Measurements from ENCODE around the gene NGF. TPM values are rescaled to one million over a fixed set of nuclear protein-coding genes. Genes with fewer than 3 reads are reported as not detected.
"Not testable (repeated sequence)": the region's sequence is repeated elsewhere in the genome, so short reads cannot be mapped to it uniquely, and the experiment has no call there.

The NGF gene
- total and polyA plus RNA-seq, 12 donors: 1.8 to 21.6 (median 3.3) TPM

DNA sequence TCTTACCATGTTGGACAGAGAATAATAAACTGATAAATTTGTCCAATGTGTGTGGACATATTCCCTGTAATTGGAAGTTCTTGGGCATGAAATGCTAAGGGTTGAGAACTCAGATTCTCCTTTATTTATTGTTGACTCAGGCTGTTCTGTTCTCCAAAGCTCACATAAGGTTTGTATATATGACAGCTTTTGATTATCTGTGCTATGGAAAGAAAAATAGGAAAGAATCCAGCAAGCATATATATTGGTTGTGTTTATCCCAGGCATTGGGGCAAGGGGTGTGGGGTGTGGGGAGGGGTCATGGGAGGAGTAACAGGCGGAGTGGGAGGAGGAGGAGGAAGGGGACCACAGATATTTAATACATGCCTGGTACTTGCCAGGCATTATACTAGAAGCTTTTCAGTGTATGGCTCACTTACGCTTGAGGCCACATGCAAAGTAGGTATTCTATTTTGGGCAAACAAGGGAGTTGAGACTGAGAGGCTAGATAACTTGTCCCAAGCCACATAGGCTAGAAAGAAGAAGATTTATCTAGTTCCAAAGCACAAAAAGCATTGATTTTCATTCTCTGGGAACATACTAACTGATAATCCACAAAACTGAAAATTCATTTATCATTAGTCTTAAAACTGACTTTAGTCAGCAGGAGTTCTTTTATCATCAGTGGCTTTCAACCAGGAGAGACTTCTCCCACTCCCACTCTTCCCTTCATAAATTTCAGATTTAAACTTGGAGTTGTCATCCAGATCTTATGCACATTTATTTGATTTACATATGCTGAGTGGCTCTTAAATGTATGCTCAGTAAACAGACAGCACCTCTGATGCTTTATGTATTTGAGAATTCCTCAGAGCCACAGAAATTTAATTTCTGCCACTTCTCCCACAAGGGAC is 27.2 kb downstream of the NGF start:
- TF ChIP-seq, protein P1, sequence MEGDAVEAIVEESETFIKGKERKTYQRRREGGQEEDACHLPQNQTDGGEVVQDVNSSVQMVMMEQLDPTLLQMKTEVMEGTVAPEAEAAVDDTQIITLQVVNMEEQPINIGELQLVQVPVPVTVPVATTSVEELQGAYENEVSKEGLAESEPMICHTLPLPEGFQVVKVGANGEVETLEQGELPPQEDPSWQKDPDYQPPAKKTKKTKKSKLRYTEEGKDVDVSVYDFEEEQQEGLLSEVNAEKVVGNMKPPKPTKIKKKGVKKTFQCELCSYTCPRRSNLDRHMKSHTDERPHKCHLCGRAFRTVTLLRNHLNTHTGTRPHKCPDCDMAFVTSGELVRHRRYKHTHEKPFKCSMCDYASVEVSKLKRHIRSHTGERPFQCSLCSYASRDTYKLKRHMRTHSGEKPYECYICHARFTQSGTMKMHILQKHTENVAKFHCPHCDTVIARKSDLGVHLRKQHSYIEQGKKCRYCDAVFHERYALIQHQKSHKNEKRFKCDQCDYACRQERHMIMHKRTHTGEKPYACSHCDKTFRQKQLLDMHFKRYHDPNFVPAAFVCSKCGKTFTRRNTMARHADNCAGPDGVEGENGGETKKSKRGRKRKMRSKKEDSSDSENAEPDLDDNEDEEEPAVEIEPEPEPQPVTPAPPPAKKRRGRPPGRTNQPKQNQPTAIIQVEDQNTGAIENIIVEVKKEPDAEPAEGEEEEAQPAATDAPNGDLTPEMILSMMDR (IDR thresholded peaks at IDR 0.05): no peak
- ATAC-seq (no peak), DNase-seq (no peak)
- H3K36me3 ChIP-seq: no peaks in the 10 kb centered on the region
- 77 to 79% methylated on average over 2 of the region's 2 CpGs for WGBS, 2 donors
- H3K27me3 ChIP-seq: no peaks in the 10 kb centered on the region
- no peak overlapping the region for H3K4me3 ChIP-seq
- peaks cover 3 to 57% (median 21%) of the 10 kb centered on the region in 9 donors for H3K4me1 ChIP-seq
- no peaks in the 10 kb centered on the region for H3K9me3 ChIP-seq
- H3K27ac ChIP-seq: no peak overlapping the region
- intact Hi-C loops (cut with DNase I): no loop called here

DNA sequence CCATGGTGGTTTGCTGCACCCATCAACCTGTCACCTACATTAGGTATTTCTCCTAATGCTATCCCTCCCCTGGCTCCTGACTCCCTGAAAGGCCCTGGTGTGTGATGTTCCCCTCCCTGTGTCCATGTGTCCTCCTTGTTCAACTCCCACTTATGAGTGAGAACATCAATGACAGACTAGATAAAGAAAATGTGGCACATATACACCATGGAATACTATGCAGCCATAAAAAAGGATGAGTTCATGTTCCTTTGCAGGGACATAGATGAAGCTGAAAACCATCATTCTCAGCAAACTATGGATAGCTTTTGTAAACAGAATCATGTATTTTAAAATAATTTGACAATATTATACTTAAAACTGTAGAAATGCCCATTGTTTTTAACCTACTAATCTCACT is 28.5 kb downstream of the NGF start:
- peaks cover 3 to 45% (median 11%) of the 10 kb centered on the region in 9 donors for H3K4me1 ChIP-seq

DNA sequence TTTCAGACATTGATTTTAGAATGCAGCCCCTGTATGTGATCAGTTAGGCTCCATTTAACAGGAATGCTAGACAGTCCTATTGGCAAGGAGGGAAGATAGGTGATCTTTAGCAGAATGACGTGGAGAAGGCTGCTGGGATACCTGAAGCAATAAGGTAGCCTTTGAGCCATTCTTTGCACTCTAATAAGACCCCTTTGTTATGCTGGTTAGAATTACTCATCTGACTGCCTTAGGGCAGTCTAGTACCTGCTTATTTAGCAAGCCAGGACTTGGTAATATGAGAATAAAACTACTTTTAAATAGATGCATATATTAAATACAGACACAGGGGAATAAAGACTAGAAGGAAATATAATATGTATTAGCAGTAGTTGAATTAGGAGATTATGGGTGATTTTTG is 29.1 kb downstream of the NGF start:
- intact Hi-C loops (cut with DNase I): no loop called here
- ATAC-seq: no peak
- H3K36me3 ChIP-seq: no peaks in the 10 kb centered on the region
- no peak overlapping the region for H3K4me3 ChIP-seq
- H3K9me3 ChIP-seq: no peaks in the 10 kb centered on the region
- H3K27me3 ChIP-seq: no peaks in the 10 kb centered on the region
- no peak overlapping the region for H3K27ac ChIP-seq
- TF ChIP-seq, protein P1 (IDR thresholded peaks at IDR 0.05): no peak
- no peak for DNase-seq
- WGBS, 2 donors: 83 to 92% methylated on average over 1 of the region's 1 CpG
- peaks cover 0 to 40% (median 6%) of the 10 kb centered on the region in 9 donors for H3K4me1 ChIP-seq

More for the DNA sequence above, 28.5 kb downstream of the NGF start:
- intact Hi-C loops (cut with DNase I); ATAC-seq; DNase-seq; H3K36me3 ChIP-seq; H3K4me3 ChIP-seq; H3K27ac ChIP-seq; H3K27me3 ChIP-seq; H3K9me3 ChIP-seq: not testable (repeated sequence)

DNA sequence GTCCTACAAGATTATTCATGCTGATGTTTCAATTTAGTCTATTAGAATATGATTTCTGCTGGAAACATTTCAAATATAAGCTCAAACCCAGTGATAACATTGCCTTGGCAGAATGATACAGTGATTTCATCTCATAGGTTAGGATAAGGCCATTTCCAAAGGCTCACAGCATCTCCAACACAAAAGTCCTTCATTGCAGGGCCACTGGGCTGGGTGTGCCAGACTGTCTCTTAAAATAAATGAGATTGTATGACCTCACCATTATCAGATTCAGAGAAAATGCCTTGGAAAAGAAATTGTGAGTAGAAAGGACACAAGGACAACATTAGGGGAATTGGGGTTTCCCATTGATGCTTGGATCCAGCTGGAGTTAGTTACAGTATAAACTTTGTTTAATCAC is 30.4 kb downstream of the NGF start:
- no peak for DNase-seq
- no peaks in the 10 kb centered on the region for H3K36me3 ChIP-seq
- peak in 2 of 8 donors; percentile 25 to 32 for ATAC-seq
- H3K4me1 ChIP-seq: peaks cover 0 to 30% (median 5%) of the 10 kb centered on the region in 9 donors
- H3K27me3 ChIP-seq: no peaks in the 10 kb centered on the region
- no peaks in the 10 kb centered on the region for H3K9me3 ChIP-seq
- intact Hi-C loops (cut with DNase I): no loop called here
- H3K27ac ChIP-seq: no peak overlapping the region
- no peak overlapping the region for H3K4me3 ChIP-seq
- TF ChIP-seq, protein P1 (IDR thresholded peaks at IDR 0.05): no peak

DNA sequence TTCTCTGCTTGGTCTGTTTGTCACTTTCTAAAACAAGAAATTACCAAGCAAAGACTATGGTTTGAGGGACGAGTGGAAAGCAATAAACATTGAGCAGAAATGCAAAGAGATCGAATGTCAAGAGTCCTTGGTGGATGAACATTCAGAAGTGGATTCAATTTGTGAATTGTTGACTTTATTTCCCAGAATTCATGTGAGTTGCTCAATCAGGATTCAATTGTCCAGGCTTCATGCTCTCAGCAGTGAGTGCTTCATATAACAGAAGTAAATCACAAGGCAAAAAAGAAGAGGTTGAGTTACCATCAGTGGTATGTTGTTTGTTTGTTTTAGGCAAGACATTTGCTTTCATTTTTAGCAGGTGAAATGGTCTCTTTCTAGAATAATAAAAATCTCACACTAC is 31.9 kb downstream of the NGF start:
- no peaks in the 10 kb centered on the region for H3K27me3 ChIP-seq
- intact Hi-C loops (cut with DNase I): no loop called here
- ATAC-seq (no peak), DNase-seq (no peak)
- H3K36me3 ChIP-seq: no peaks in the 10 kb centered on the region
- peaks cover 0 to 26% (median 16%) of the 10 kb centered on the region in 9 donors for H3K4me1 ChIP-seq
- WGBS, 2 donors: 73 to 75% methylated on average over 2 of the region's 2 CpGs
- H3K4me3 ChIP-seq: no peak overlapping the region
- TF ChIP-seq, protein P1 (IDR thresholded peaks at IDR 0.05): no peak
- H3K27ac ChIP-seq: no peak overlapping the region
- H3K9me3 ChIP-seq: no peaks in the 10 kb centered on the region

Measured in heart right ventricle (tissue), 16 donors.